Measurements from ENCODE around the gene FADS1. TPM values are rescaled to one million over a fixed set of nuclear protein-coding genes. Genes with fewer than 3 reads are reported as not detected.

FADS1 gene
- total and polyA plus RNA-seq, 2 of the 13 experiments (the other 11 are each of a cell fraction or from before 2014, with no cell fraction given), result 91.8 to 108 TPM

- peak; percentile 5 for ATAC-seq
- H2AFZ ChIP-seq (ENCODE audit: low read length), result no peak within 1 kb of the TSS
- no peaks in the 10 kb centered on the region for H4K20me1 ChIP-seq (ENCODE audit: insufficient read depth, low read length)
- H3K36me3 ChIP-seq (replicated peaks in 1 of 2; ENCODE audit: control insufficient read depth in 1 of 2, insufficient read depth in 2 of 2, low read length in 2 of 2), result no peaks in the 10 kb centered on the region
- peak within 1 kb of the TSS; percentile 89 for H3K9ac ChIP-seq (ENCODE audit: insufficient read depth, low read depth, low read length)
- intact Hi-C loops (cut with micrococcal nuclease; ENCODE audit: unreplicated experiment) (no loop called here), in situ Hi-C loops (cut with HindIII; ENCODE audit: extremely low pct_ligation_motif_present, low pct_unique_long_range_greater_than_20kb) (no loop called here)
- CTCF ChIA-PET (ENCODE audit: low intra/inter-chr PET ratio, low total read pairs), result interaction anchor here (0.9 to 5.4 kb wide), 4 partner anchors 14 to 36 kb away, joined by 3 to 51 read pairs (median 32); no protein-coding TSS in a partner anchor
- BruUV-seq (replicated peaks), result no TSS peak
- H3K4me3 ChIP-seq (replicated peaks in 1 of 3; ENCODE audit: insufficient read depth in 1 of 3, low read depth in 2 of 3, low read length in 3 of 3), result peak within 1 kb of the TSS; percentile 69 to 87 (median 74)
- H3K4me2 ChIP-seq (ENCODE audit: low read depth, low read length), result peak within 1 kb of the TSS; percentile 93
- POLR2A ChIA-PET, result interaction anchor here (1.6 kb wide), 1 partner anchor 17 kb away, joined by 8 read pairs; no protein-coding TSS in a partner anchor
- no peak for FAIRE-seq
- no peaks in the 10 kb centered on the region for H3K27me3 ChIP-seq (ENCODE audit: control insufficient read depth in 1 of 2, insufficient read depth in 2 of 2, low read length in 2 of 2)
- peaks cover 91% of the 10 kb centered on the region for H3K4me1 ChIP-seq (ENCODE audit: insufficient read depth, low read length)
- peaks cover 44% of the 10 kb centered on the region for H3K79me2 ChIP-seq (ENCODE audit: insufficient read depth, low read length)
- DNase-seq (ENCODE audit: low spot score), result no peak
- peak within 1 kb of the TSS; percentile 56 for H3K27ac ChIP-seq (ENCODE audit: extremely low read length, insufficient read depth, low read length)
- no peaks in the 10 kb centered on the region for H3K9me3 ChIP-seq (ENCODE audit: low read length)
- WGBS (ENCODE audit: low lambda C conversion rate), result 2% methylated on average over 5 of the region's 93 CpGs
- no peak for TF ChIP-seq ELK4 (CRISPR knock-in tag; IDR thresholded peaks at IDR 0.05; ENCODE audit: borderline replicate concordance)
- no peak for TF ChIP-seq ZNF614 (CRISPR knock-in tag; IDR thresholded peaks at IDR 0.05; ENCODE audit: borderline replicate concordance)
- peak; percentile 30; the same call in 1 of the 2 replicates for TF ChIP-seq POLR2G (IDR thresholded peaks at IDR 0.05; ENCODE audit: low read depth, low read length)
- TF ChIP-seq ZNF607 (CRISPR knock-in tag; IDR thresholded peaks at IDR 0.05; ENCODE audit: borderline replicate concordance), result no peak
- TF ChIP-seq ZNF841 (CRISPR knock-in tag; IDR thresholded peaks at IDR 0.05; ENCODE audit: borderline replicate concordance), result no peak
- TF ChIP-seq SP5 (CRISPR knock-in tag; IDR thresholded peaks at IDR 0.05; ENCODE audit: borderline replicate concordance, low read depth), result no peak
- peak; percentile 35; the same call in 1 of the 2 replicates for TF ChIP-seq MAX (IDR thresholded peaks at IDR 0.05)
- 0 out of 2 replicates have a peak, but pooled peaks have one; percentile 34 for TF ChIP-seq ZNF563 (CRISPR knock-in tag; IDR thresholded peaks at IDR 0.05)
- no peak for TF ChIP-seq PCBP2 (optimal IDR thresholded peaks at IDR 0.05; ENCODE audit: low read depth, low read length, poor library complexity, severe bottlenecking)
- TF ChIP-seq ARNT (IDR thresholded peaks at IDR 0.05), result no peak
- TF ChIP-seq PHF20 (CRISPR knock-in tag; IDR thresholded peaks at IDR 0.05), result no peak
- TF ChIP-seq ZSCAN31 (CRISPR knock-in tag; IDR thresholded peaks at IDR 0.05; ENCODE audit: low read depth), result 0 out of 2 replicates have a peak, but pooled peaks have one; percentile 42
- no peak for TF ChIP-seq HCFC1 (IDR thresholded peaks at IDR 0.05; ENCODE audit: low read depth, low read length)
- no peak for TF ChIP-seq ZFP37 (CRISPR knock-in tag; IDR thresholded peaks at IDR 0.05; ENCODE audit: borderline replicate concordance)
- 0 out of 2 replicates have a peak, but pooled peaks have one; percentile 14 for TF ChIP-seq ZNF451 (CRISPR knock-in tag; IDR thresholded peaks at IDR 0.05)
- no peak for TF ChIP-seq ZNF33B (CRISPR knock-in tag; IDR thresholded peaks at IDR 0.05)
- peak; percentile 39 for TF ChIP-seq YY1 (IDR thresholded peaks at IDR 0.05; ENCODE audit: insufficient read depth, insufficient replicate concordance, low read depth, low read length)
- TF ChIP-seq ZNF121 (CRISPR knock-in tag; IDR thresholded peaks at IDR 0.05), result peak; percentile 99
- TF ChIP-seq ATF6 (CRISPR knock-in tag; conservative IDR thresholded peaks at IDR 0.05), result no peak
- TF ChIP-seq MXI1 (IDR thresholded peaks at IDR 0.05; ENCODE audit: borderline replicate concordance, low read depth, low read length), result no peak; the same call in 2 of the 3 replicates
- TF ChIP-seq ADNP (CRISPR knock-in tag; IDR thresholded peaks at IDR 0.05), result no peak
- no peak for TF ChIP-seq KLF11 (CRISPR knock-in tag; IDR thresholded peaks at IDR 0.05)
- no peak for TF ChIP-seq MAFF (IDR thresholded peaks at IDR 0.05; ENCODE audit: low read depth, low read length)
These were observed 64.5 kb downstream of the FADS1 start, which contains the start of gene MYRF for GRCh38 chr11:61752117-61752924. TSS of gene MYRF (plus strand) at chr11:61752636. CDS start at chr11:61752745, 109 bp downstream.

Data from HepG2 (cell line).